Ishikawa (cell line): ENCODE results near the gene GRK3.

Experiments
- CEBPB ChIP-seq: IDR thresholded peaks from 2 replicates; pipeline ENCODE4 v1.6.1; 2012
- CREB1 ChIP-seq: IDR thresholded peaks from 2 replicates; pipeline ENCODE4 v1.6.1; 2012; ENCODE audit warnings: low read depth
- EGR1 ChIP-seq: IDR thresholded peaks from 2 replicates; pipeline ENCODE4 v1.6.1; 2012
- EP300 ChIP-seq: IDR thresholded peaks from 2 replicates; pipeline ENCODE4 v1.6.1; 2012; ENCODE audit warnings: borderline replicate concordance
- FOXM1 ChIP-seq: IDR thresholded peaks from 2 replicates; pipeline ENCODE4 v1.6.1; 2012; ENCODE audit warnings: low read depth, borderline replicate concordance
- MAX ChIP-seq: IDR thresholded peaks from 2 replicates; pipeline ENCODE4 v1.6.1; 2012
- NFIC ChIP-seq: IDR thresholded peaks from 2 replicates; pipeline ENCODE4 v1.6.1; 2012
- RAD21 ChIP-seq: IDR thresholded peaks from 2 replicates; pipeline ENCODE4 v1.6.1; 2012; ENCODE audit warnings: low read depth
- REST ChIP-seq: IDR thresholded peaks from 2 replicates; pipeline ENCODE4 v1.6.1; 2012; ENCODE audit warnings: low read depth, mild to moderate bottlenecking
- TAF1 ChIP-seq: IDR thresholded peaks from 2 replicates; pipeline ENCODE4 v1.6.1; 2012; ENCODE audit warnings: low read depth, mild to moderate bottlenecking
- TCF12 ChIP-seq: IDR thresholded peaks from 2 replicates; pipeline ENCODE4 v1.6.1; 2012; ENCODE audit warnings: low read depth
- TEAD4 ChIP-seq: IDR thresholded peaks from 2 replicates; pipeline ENCODE4 v1.6.1; 2012
- USF1 ChIP-seq: IDR thresholded peaks from 2 replicates; pipeline ENCODE4 v1.6.1; 2012
- YY1 ChIP-seq: IDR thresholded peaks from 2 replicates; pipeline ENCODE4 v1.6.1; 2012; ENCODE audit warnings: low read depth
- ZBTB7A ChIP-seq: IDR thresholded peaks from 2 replicates; pipeline ENCODE4 v1.6.1; 2012; ENCODE audit warnings: low read depth

The GRK3 gene

GRCh38 chr22:25659413-25659812 lies 94.9 kb downstream of the GRK3 start:
- TF ChIP-seq RAD21 (no peak), CEBPB (no peak), CREB1 (no peak), FOXM1 (no peak), YY1 (no peak), REST (no peak), TCF12 (no peak), ZBTB7A (no peak), EGR1 (no peak), MAX (no peak), TAF1 (no peak), USF1 (no peak), NFIC (no peak)

GRCh38 chr22:25660336-25660735 lies 95.9 kb downstream of the GRK3 start:
- TF ChIP-seq CEBPB (no peak), ZBTB7A (no peak)

GRCh38 chr22:25661073-25661472 lies 96.6 kb downstream of the GRK3 start:
- no peak for TF ChIP-seq TEAD4
- no peak for TF ChIP-seq FOXM1
- no peak for TF ChIP-seq TCF12

- TF ChIP-seq CREB1 (no peak), REST (no peak), EP300 (no peak), FOXM1 (no peak), CEBPB (no peak), MAX (no peak), TAF1 (no peak), NFIC (no peak), EGR1 (no peak), TCF12 (no peak), ZBTB7A (no peak), USF1 (no peak), YY1 (no peak), TEAD4 (no peak), RAD21 (no peak)
Measured at GRCh38 chr22:25663654-25664053, 99.2 kb downstream of the GRK3 start.

- TF ChIP-seq CEBPB (no peak), RAD21 (no peak), ZBTB7A (no peak), CREB1 (no peak), MAX (no peak), YY1 (no peak), USF1 (no peak), TAF1 (no peak), NFIC (no peak)
Measured at GRCh38 chr22:25666308-25666707, 101.8 kb downstream of the GRK3 start.

DNA sequence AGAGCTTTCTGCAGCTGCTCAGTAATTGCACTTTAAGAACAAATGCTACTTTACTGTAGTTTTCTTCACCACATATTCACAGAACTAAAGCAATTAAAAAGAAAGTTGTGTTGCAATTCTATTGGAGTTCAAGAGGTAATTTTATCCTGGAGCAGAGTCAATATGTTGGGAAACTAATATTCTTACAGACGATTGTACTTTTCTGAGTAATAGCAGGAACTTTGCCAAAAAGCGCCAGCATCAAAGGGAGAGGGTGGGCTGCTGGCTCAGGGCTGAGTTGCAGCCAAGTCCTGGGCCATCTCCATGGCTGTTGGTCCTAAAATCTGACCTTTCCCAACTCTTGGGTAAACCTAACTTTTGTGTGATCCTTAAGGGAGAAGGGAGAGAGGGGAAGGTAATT lies 104.0 kb downstream of the GRK3 start:
- TF ChIP-seq ZBTB7A (no peak), EP300 (no peak), YY1 (no peak), TAF1 (no peak), RAD21 (no peak)
